Activated CD4-positive, alpha-beta T cell treated with anti-CD3 and anti-CD28 coated beads, Interleukin-2, Interleukin-4, amounts not matched to agents 100 ng/mL and 50 ng/mL, durations not matched to agents 16 hours and 8 hours (primary cell): ENCODE results near the gene YEATS4.

ENCODE experiments used
- DNase-seq: peaks from one replicate; pipeline ENCODE4 v3.0.0-alpha.2; 2020; ENCODE audit warnings: low spot score

YEATS4 gene

GRCh38 chr12:69433653-69434052, 74.1 kb downstream of the YEATS4 start:
- no peak for DNase-seq

GRCh38 chr12:69435644-69436043, 76.1 kb downstream of the YEATS4 start:
- no peak for DNase-seq

- DNase-seq = no peak
These were observed 77.5 kb downstream of the YEATS4 start for GRCh38 chr12:69437073-69437472.

GRCh38 chr12:69438539-69438938, 79.0 kb downstream of the YEATS4 start:
- DNase-seq = no peak

- no peak for DNase-seq
These were observed 80.5 kb downstream of the YEATS4 start for GRCh38 chr12:69440016-69440415.
